KOPT-K1 (cell line): ENCODE results near the gene LIAS.
A peak's percentile ranks its signal among the peaks of the same experiment; 100 is the strongest.
"Not testable (repeated sequence)": the region's sequence is repeated elsewhere in the genome, so short reads cannot be mapped to it uniquely, and the experiment has no call there.

Experiments
- H3K27ac ChIP-seq: fragments of 200-600 bp; sonication (generic); 2 replicates; pipeline ENCODE4 v1.5.1; 2016; ENCODE audit warnings: antibody characterized with exemption, mild to moderate bottlenecking, low read depth, low read length; ENCODE audit not compliant: poor library complexity, severe bottlenecking
- H3K36me3 ChIP-seq: fragments of 200-600 bp; sonication (generic); 2 replicates; pipeline ENCODE4 v1.5.1; 2017; ENCODE audit warnings: antibody characterized with exemption, mild to moderate bottlenecking, low read length, moderate library complexity; ENCODE audit not compliant: insufficient read depth
- H3K9me3 ChIP-seq: fragments of 200-600 bp; sonication (generic); 2 replicates; pipeline ENCODE4 v1.5.1; 2017; ENCODE audit warnings: antibody characterized with exemption, low read length, mild to moderate bottlenecking; ENCODE audit not compliant: insufficient read depth, poor library complexity, severe bottlenecking

The LIAS gene

GRCh38 chr4:39446842-39447573, 11.8 kb upstream of the LIAS start:
- Histone ChIP-seq H3K36me3 (peaks cover 30% of the 10 kb centered on the region), H3K9me3 (no peaks in the 10 kb centered on the region), H3K27ac (no peak overlapping the region)

GRCh38 chr4:39450618-39451017, 8.2 kb upstream of the LIAS start:
- Histone ChIP-seq H3K27ac (no peak overlapping the region), H3K36me3 (peaks cover 66% of the 10 kb centered on the region), H3K9me3 (no peaks in the 10 kb centered on the region)

- H3K36me3 ChIP-seq: peaks cover 75% of the 10 kb centered on the region
- no peaks in the 10 kb centered on the region for H3K9me3 ChIP-seq
- no peak overlapping the region for H3K27ac ChIP-seq
Measured at GRCh38 chr4:39451423-39452023, 7.3 kb upstream of the LIAS start.

- peaks cover 83% of the 10 kb centered on the region for H3K36me3 ChIP-seq
Measured at GRCh38 chr4:39452153-39452859, 6.5 kb upstream of the LIAS start.

GRCh38 chr4:39452860-39453587, 5.8 kb upstream of the LIAS start:
- H3K9me3 ChIP-seq: no peaks in the 10 kb centered on the region
- H3K27ac ChIP-seq: no peak overlapping the region
- peaks cover 90% of the 10 kb centered on the region for H3K36me3 ChIP-seq

More at GRCh38 chr4:39452153-39452859, 6.5 kb upstream of the LIAS start:
- Histone ChIP-seq H3K27ac (no peak overlapping the region), H3K9me3 (no peaks in the 10 kb centered on the region)

GRCh38 chr4:39453738-39454137, 5.1 kb upstream of the LIAS start:
- H3K27ac ChIP-seq: no peak overlapping the region

GRCh38 chr4:39455486-39455885, 3.4 kb upstream of the LIAS start:
- peaks cover 75% of the 10 kb centered on the region for H3K36me3 ChIP-seq
- H3K27ac ChIP-seq: no peak overlapping the region

More at GRCh38 chr4:39453738-39454137, 5.1 kb upstream of the LIAS start:
- Histone ChIP-seq H3K36me3 (peaks cover 87% of the 10 kb centered on the region), H3K9me3 (no peaks in the 10 kb centered on the region)

GRCh38 chr4:39456946-39457763, 1.7 kb upstream of the LIAS start:
- peaks cover 69% of the 10 kb centered on the region for H3K36me3 ChIP-seq

More at GRCh38 chr4:39455486-39455885, 3.4 kb upstream of the LIAS start:
- H3K9me3 ChIP-seq: no peaks in the 10 kb centered on the region

GRCh38 chr4:39458161-39458504, 723 bp upstream of the LIAS start:
- H3K9me3 ChIP-seq: not testable (repeated sequence)
- H3K36me3 ChIP-seq: peaks cover 66% of the 10 kb centered on the region
- peak overlapping the region; percentile 82 for H3K27ac ChIP-seq

More at GRCh38 chr4:39456946-39457763, 1.7 kb upstream of the LIAS start:
- Histone ChIP-seq H3K9me3 (no peaks in the 10 kb centered on the region), H3K27ac (peak overlapping the region; percentile 82)

- Histone ChIP-seq H3K36me3 (peaks cover 65% of the 10 kb centered on the region), H3K27ac (no peak overlapping the region), H3K9me3 (no peaks in the 10 kb centered on the region)
Measured at GRCh38 chr4:39464886-39465501, 6.1 kb downstream of the LIAS start.

- peaks cover 74% of the 10 kb centered on the region for H3K36me3 ChIP-seq
- H3K27ac ChIP-seq: no peak overlapping the region
- no peaks in the 10 kb centered on the region for H3K9me3 ChIP-seq
Measured at GRCh38 chr4:39466747-39467146, 7.9 kb downstream of the LIAS start.

- peaks cover 79% of the 10 kb centered on the region for H3K36me3 ChIP-seq
Measured at GRCh38 chr4:39467464-39467863, 8.6 kb downstream of the LIAS start.

GRCh38 chr4:39469429-39470077, 10.7 kb downstream of the LIAS start:
- Histone ChIP-seq H3K27ac (no peak overlapping the region), H3K36me3 (peaks cover 75% of the 10 kb centered on the region), H3K9me3 (no peaks in the 10 kb centered on the region)

More at GRCh38 chr4:39467464-39467863, 8.6 kb downstream of the LIAS start:
- H3K27ac ChIP-seq: no peak overlapping the region
- H3K9me3 ChIP-seq: no peaks in the 10 kb centered on the region
